SK-N-SH (cell line): ENCODE data around the gene FFAR4. TPM values are rescaled to one million over a fixed set of nuclear protein-coding genes. Genes with fewer than 3 reads are reported as not detected.

Experiments used
- CTCF ChIA-PET: fragments of 300-600, 350-600 bp; formaldehyde crosslinking; extraction: SDS; loops from one replicate; lab custom pipeline; 2021; lab: Yijun Ruan, JAX
- POLR2A ChIA-PET: fragments of 350-600 bp; sonication (Branson Sonifier 250); formaldehyde crosslinking; extraction: SDS; loops from one replicate; lab custom pipeline; 2020; ENCODE audit warnings: antibody characterized with exemption, inconsistent platforms; lab: Yijun Ruan, JAX
- DNase-seq: peaks from one replicate; pipeline ENCODE4 v3.0.0; 2012
- H2AFZ ChIP-seq: fragments of 200-600 bp; sonication (generic); 2 replicates; pipeline ENCODE4 v1.8.1; 2016; ENCODE audit warnings: antibody characterized with exemption, mild to moderate bottlenecking, low read depth
- H3F3A ChIP-seq: fragments of 200-600 bp; sonication (generic); replicated peaks from 2 replicates; pipeline ENCODE3; 2016; ENCODE audit warnings: antibody characterized with exemption, mild to moderate bottlenecking; ENCODE audit not compliant: insufficient read depth
- H3K27ac ChIP-seq, 2 experiments: fragments of 200-500 bp in 1 of 2; fragments of 200-600 bp in 1 of 2; sonication (Bioruptor generic) in 1 of 2; sonication (generic), shearing (Covaris generic) in 1 of 2; 2 replicates each; pipeline versions ENCODE4 v1.5.1 to v1.6.1; 2014 to 2016; ENCODE audit warnings: low read depth in 2 of 2, inconsistent platforms in 1 of 2, low read length in 1 of 2, mild to moderate bottlenecking in 1 of 2, mixed read lengths in 1 of 2
- H3K27me3 ChIP-seq: fragments of 200-600 bp; sonication (generic), shearing (Covaris generic); 2 replicates; pipeline ENCODE4 v1.6.1; 2016; ENCODE audit warnings: mixed run types; ENCODE audit not compliant: insufficient read depth
- H3K36me3 ChIP-seq, 2 experiments: fragments of 200-500 bp in 1 of 2; fragments of 200-600 bp in 1 of 2; sonication (Bioruptor generic) in 1 of 2; sonication (generic) in 1 of 2; replicated peaks in 1 of 2; 2 replicates each; pipeline versions ENCODE3 to v1.5.1; 2014 to 2016; ENCODE audit warnings: low read length in 1 of 2, mild to moderate bottlenecking in 1 of 2; ENCODE audit not compliant: insufficient read depth in 2 of 2, control insufficient read depth in 1 of 2
- H3K4me1 ChIP-seq, 2 experiments: fragments of 200-500 bp in 1 of 2; fragments of 200-600 bp in 1 of 2; sonication (Bioruptor generic) in 1 of 2; sonication (generic), shearing (Covaris generic) in 1 of 2; 2 replicates each; pipeline versions ENCODE4 v1.5.1 to v1.6.1; 2014 to 2016; ENCODE audit warnings: low read depth in 1 of 2, low read length in 1 of 2, mixed run types in 1 of 2; ENCODE audit not compliant: insufficient read depth in 2 of 2, control insufficient read depth in 1 of 2
- H3K4me2 ChIP-seq: fragments of 200-600 bp; sonication (generic), shearing (Covaris generic); 2 replicates; pipeline ENCODE4 v1.6.1; 2017; ENCODE audit warnings: mixed run types
- H3K4me3 ChIP-seq, 2 experiments: fragments of 200-500 bp in 1 of 2; fragments of 200-600 bp in 1 of 2; sonication (Bioruptor generic) in 1 of 2; sonication (generic), shearing (Covaris generic) in 1 of 2; 2 replicates each; pipeline versions ENCODE4 v1.5.1 to v1.8.1; 2014 to 2016; ENCODE audit warnings: low read depth in 2 of 2, inconsistent platforms in 1 of 2, low read length in 1 of 2, mild to moderate bottlenecking in 1 of 2, mixed read lengths in 1 of 2, moderate library complexity in 1 of 2
- H3K79me2 ChIP-seq: fragments of 200-600 bp; sonication (generic); 2 replicates; pipeline ENCODE4 v1.8.1; 2017; ENCODE audit warnings: mild to moderate bottlenecking; ENCODE audit not compliant: insufficient read depth
- H3K9ac ChIP-seq: fragments of 200-600 bp; sonication (generic); 2 replicates; pipeline ENCODE4 v1.6.1; 2017; ENCODE audit warnings: mixed run types
- H3K9me2 ChIP-seq: fragments of 200-600 bp; sonication (generic); 2 replicates; pipeline ENCODE4 v1.6.1; 2017; ENCODE audit warnings: mixed run types
- H3K9me3 ChIP-seq: fragments of 200-600 bp; sonication (generic); 2 replicates; pipeline ENCODE4 v1.6.1; 2017; ENCODE audit warnings: mixed run types, mild to moderate bottlenecking, moderate library complexity
- H4K20me1 ChIP-seq: fragments of 200-600 bp; sonication (generic); 2 replicates; pipeline ENCODE4 v1.6.1; 2017; ENCODE audit warnings: mild to moderate bottlenecking, mixed run types; ENCODE audit not compliant: insufficient read depth
- EZH2phosphoT487 ChIP-seq: fragments of 200-600 bp; sonication (generic); IDR thresholded peaks from 2 replicates; pipeline ENCODE4 v1.6.1; 2017; ENCODE audit warnings: low read depth, mixed run types, mild to moderate bottlenecking, antibody characterized with exemption, moderate library complexity, borderline replicate concordance
- FOXM1 ChIP-seq: IDR thresholded peaks from 2 replicates; pipeline ENCODE4 v1.4.0; 2012; ENCODE audit warnings: low read depth, mild to moderate bottlenecking
- GABPA ChIP-seq: IDR thresholded peaks from 2 replicates; pipeline ENCODE4 v1.4.0; 2012; ENCODE audit warnings: low read depth, mild to moderate bottlenecking
- GATA2 ChIP-seq: sonication (generic); formaldehyde crosslinking; IDR thresholded peaks from 2 replicates; pipeline ENCODE4 v1.5.0; 2020; ENCODE audit warnings: mild to moderate bottlenecking, missing genetic modification reagents
- IRF3 ChIP-seq: fragments of 150-350 bp; IDR thresholded peaks from 2 replicates; pipeline ENCODE4 v1.6.1; 2016; ENCODE audit warnings: mild to moderate bottlenecking, low read depth, low read length
- MEF2A ChIP-seq: IDR thresholded peaks from 2 replicates; pipeline ENCODE4 v1.4.0; 2012; ENCODE audit warnings: low read depth, borderline replicate concordance
- MXI1 ChIP-seq: IDR thresholded peaks from 2 replicates; pipeline ENCODE4 v1.6.1; 2012; ENCODE audit warnings: mild to moderate bottlenecking, low read depth, low read length, improper control_type of control experiment
- NRF1 ChIP-seq: IDR thresholded peaks from 2 replicates; pipeline ENCODE4 v1.6.1; 2012; ENCODE audit warnings: low read depth, mild to moderate bottlenecking, low read length
- RCOR1 ChIP-seq: fragments of 150-350 bp; IDR thresholded peaks from 2 replicates; pipeline ENCODE4 v1.6.1; 2017; ENCODE audit warnings: antibody characterized with exemption, low read length
- REST ChIP-seq: IDR thresholded peaks from 2 replicates; pipeline ENCODE4 v1.6.1; 2012; ENCODE audit warnings: mild to moderate bottlenecking, low read depth, low read length, moderate library complexity
- RXRA ChIP-seq: IDR thresholded peaks from 2 replicates; pipeline ENCODE4 v1.4.0; 2012; ENCODE audit warnings: low read depth, mild to moderate bottlenecking, borderline replicate concordance
- SMC3 ChIP-seq: IDR thresholded peaks from 2 replicates; pipeline ENCODE4 v1.6.1; 2012; ENCODE audit warnings: low read depth, low read length, improper control_type of control experiment
- TEAD4 ChIP-seq: IDR thresholded peaks from 2 replicates; pipeline ENCODE4 v1.4.0; 2012; ENCODE audit warnings: mild to moderate bottlenecking, borderline replicate concordance; ENCODE audit not compliant: insufficient read depth
- YY1 ChIP-seq: IDR thresholded peaks from 2 replicates; pipeline ENCODE4 v1.4.0; 2012; ENCODE audit warnings: low read depth, mild to moderate bottlenecking
- ZBTB33 ChIP-seq: IDR thresholded peaks from 2 replicates; pipeline ENCODE4 v1.4.0; 2012; ENCODE audit warnings: low read depth, borderline replicate concordance
- WGBS: methylation state at CpG from one replicate; pipeline ENCODE4 v1.1.6; 2017; ENCODE audit warnings: low lambda C conversion rate; 5-methylcytosine and 5-hydroxymethylcytosine counted together
- polyA plus RNA-seq, 3 experiments: library from polyadenylated mRNA; depleted of rRNA; stranded (reverse); fragments of >200 nt; gene quantifications; 2 replicates each; pipeline ENCODE4 v1.2.3, GENCODE V29; 2012

Gene FFAR4
- polyA plus RNA-seq, 1 of the 3 experiments (the other 2 are of a cell fraction) = not detected

GRCh38 chr10:93613126-93613525 is 46.7 kb downstream of the FFAR4 start:
- 34% methylated on average over 3 of the region's 3 CpGs for WGBS
- no peak overlapping the region for H3K27ac ChIP-seq
- no peak for TF ChIP-seq RCOR1
- no peak for TF ChIP-seq MXI1
- no peak for TF ChIP-seq REST
- TF ChIP-seq SMC3 = no peak
- TF ChIP-seq NRF1 = no peak
- TF ChIP-seq MEF2A = no peak
- no peak for TF ChIP-seq EZH2phosphoT487
- no peak for TF ChIP-seq TEAD4
- TF ChIP-seq ZBTB33 = no peak
- TF ChIP-seq YY1 = no peak
- no peak for TF ChIP-seq GABPA
- TF ChIP-seq GATA2 (CRISPR knock-in tag) = no peak
- TF ChIP-seq RXRA = no peak
- TF ChIP-seq FOXM1 = no peak
- no peak for TF ChIP-seq IRF3
- TF ChIP-seq, all 33 proteins: peak for 0
- Histone ChIP-seq H3K9me2 (no peaks in the 10 kb centered on the region), H3K4me2 (no peak overlapping the region), H3K4me3 (no peak overlapping the region), H3K4me1 (no peaks in the 10 kb centered on the region), H3K9ac (no peak overlapping the region), H3K9me3 (no peaks in the 10 kb centered on the region), H3K27me3 (peaks cover 12% of the 10 kb centered on the region; the same call in 1 of the 2 replicates), H3K79me2 (no peaks in the 10 kb centered on the region), H4K20me1 (no peaks in the 10 kb centered on the region), H3F3A (no peaks in the 10 kb centered on the region), H3K36me3 (no peaks in the 10 kb centered on the region), H2AFZ (no peak overlapping the region)
- POLR2A ChIA-PET = no interaction called here
- no peak for DNase-seq
- CTCF ChIA-PET = no interaction called here
